Body of pancreas (tissue), 4 donors: Measurements from ENCODE around the gene C9orf43. TPM values are rescaled to one million over a fixed set of nuclear protein-coding genes. Genes with fewer than 3 reads are reported as not detected.

ENCODE experiments used
- ATAC-seq: fragments of 150-250 bp; one replicate; pipeline ENCODE4 v1.9.1; 2016
- DNase-seq, 4 donors: peaks; one replicate each; pipeline ENCODE4 v3.0.0-alpha.2; 2019
- H3K27ac ChIP-seq, 4 donors: fragments of 200-600 bp; sonication (generic); 1 replicate in 3 of 4; 2 replicates in 1 of 4; pipeline versions ENCODE4 v1.5.1 to v1.6.1; 2016 to 2019; ENCODE audit warnings: mild to moderate bottlenecking in 1 of 4, mixed read lengths in 1 of 4, moderate library complexity in 1 of 4
- H3K27me3 ChIP-seq, 2 donors: fragments of 200-600 bp; sonication (generic); one replicate each; pipeline ENCODE4 v1.6.0; 2016; ENCODE audit warnings: mild to moderate bottlenecking in 1 of 2
- H3K36me3 ChIP-seq, 2 donors: fragments of 200-600 bp; sonication (generic); replicated peaks in 1 of 2; 2 replicates each; pipeline ENCODE4 v1.5.1; 2016; ENCODE audit warnings: low read depth in 2 of 2; ENCODE audit not compliant: insufficient read depth in 1 of 2
- H3K4me1 ChIP-seq: fragments of 200-600 bp; sonication (generic); one replicate; pipeline ENCODE4 v1.6.0; 2016
- H3K4me3 ChIP-seq, 2 donors: fragments of 200-600 bp; sonication (generic); 1 replicate in 1 of 2; 2 replicates in 1 of 2; pipeline ENCODE4 v1.5.1; 2016 to 2019
- H3K9me3 ChIP-seq, 3 donors: fragments of 200-600 bp; sonication (generic); 1 replicate in 2 of 3; 2 replicates in 1 of 3; pipeline ENCODE4 v1.5.1; 2016
- CTCF ChIP-seq, 7 experiments: fragments of 450-650 bp in 4 of 7; fragments of 200-600 bp in 3 of 7; sonication (generic) in 3 of 7; IDR thresholded peaks; one replicate each; pipeline ENCODE4 v1.5.1; 2016 to 2019; ENCODE audit warnings: antibody characterized with exemption in 7 of 7
- POLR2A ChIP-seq, 3 donors: fragments of 450-650 bp; IDR thresholded peaks; one replicate each; pipeline ENCODE4 v1.6.1; 2016; ENCODE audit warnings: antibody characterized with exemption in 3 of 3, mild to moderate bottlenecking in 2 of 3
- WGBS, 2 donors: methylation state at CpG; one replicate each; pipeline ENCODE4 v1.1.5; 2017; 5-methylcytosine and 5-hydroxymethylcytosine counted together
- intact Hi-C: fragments of 100-400 bp; cut with DNase I; formaldehyde crosslinking; loops from one replicate; pipeline ENCODE4 v1.15.1; 2023
- total RNA-seq, 2 donors: library from RNA; depleted of rRNA; stranded (reverse); fragments of >200 nt; gene quantifications; one replicate each; pipeline ENCODE4 v1.1.0, GENCODE V29; 2016

Gene C9orf43
- total RNA-seq, 2 donors from 2014 or later, result 1.6 TPM; not detected in 1

GRCh38 chr9:113368348-113368981 is 42.1 kb upstream of the C9orf43 start:
- intact Hi-C loops, result no loop called here
- H3K27ac ChIP-seq, result peak overlapping the region in 3 of 4 donors; percentile 30 to 99 (median 55)
- TF ChIP-seq POLR2A (IDR thresholded peaks at IDR 0.05) (no peak), CTCF (IDR thresholded peaks at IDR 0.05) (no peak)
- 83 to 85% methylated on average over 4 to 5 of the region's 5 CpGs for WGBS, 2 donors
- no peak for ATAC-seq
- no peaks in the 10 kb centered on the region for H3K36me3 ChIP-seq
- no peaks in the 10 kb centered on the region for H3K27me3 ChIP-seq
- no peak for DNase-seq
- no peaks in the 10 kb centered on the region for H3K9me3 ChIP-seq
- no peak overlapping the region for H3K4me3 ChIP-seq
- H3K4me1 ChIP-seq, result peaks cover 50% of the 10 kb centered on the region

DNA sequence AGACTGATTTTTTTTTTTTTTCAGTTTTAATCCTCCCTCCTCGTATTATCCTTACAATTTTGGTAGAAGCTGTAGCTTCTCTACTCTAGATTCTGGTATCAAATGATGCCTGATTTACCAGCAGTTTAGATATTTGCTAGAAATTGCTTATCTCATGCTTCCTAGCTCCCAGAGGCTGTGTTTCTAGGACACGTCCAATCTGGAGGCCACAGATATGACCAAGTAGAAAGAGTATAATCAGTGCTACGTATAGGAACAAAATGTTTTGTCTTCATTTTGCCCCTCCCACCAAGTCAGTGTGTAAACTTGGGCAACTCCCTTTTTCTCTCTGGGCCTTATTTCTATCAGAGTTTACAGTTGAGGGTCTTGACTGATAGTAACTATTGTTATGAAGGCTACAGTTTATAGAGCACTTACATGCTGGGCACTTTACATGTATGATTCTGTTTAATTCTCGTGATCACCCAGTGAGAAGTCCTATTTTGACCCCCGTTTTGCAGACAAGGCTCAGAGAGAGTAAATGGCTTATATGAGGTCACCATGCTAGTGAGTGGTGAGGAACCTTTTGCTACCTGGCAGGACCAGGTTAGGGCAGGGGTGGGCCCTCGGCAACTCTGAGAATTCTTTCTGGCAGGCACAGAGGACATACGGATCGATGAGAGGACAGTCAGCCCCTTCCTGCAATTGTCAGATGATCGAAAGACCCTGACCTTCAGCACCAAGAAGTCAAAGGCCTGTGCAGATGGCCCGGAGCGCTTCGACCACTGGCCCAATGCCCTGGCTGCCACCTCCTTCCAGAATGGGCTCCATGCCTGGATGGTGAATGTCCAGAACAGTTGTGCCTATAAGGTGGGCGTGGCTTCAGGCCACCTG is 41.3 kb upstream of the C9orf43 start:
- H3K27me3 ChIP-seq, result no peaks in the 10 kb centered on the region
- peak; percentile 78 to 92 (median 90) for DNase-seq
- peaks cover 57% of the 10 kb centered on the region for H3K4me1 ChIP-seq
- TF ChIP-seq POLR2A (IDR thresholded peaks at IDR 0.05), result no peak
- no peak for TF ChIP-seq CTCF (IDR thresholded peaks at IDR 0.05)
- no peak overlapping the region for H3K4me3 ChIP-seq
- peak overlapping the region; percentile 12 to 99 (median 56) for H3K27ac ChIP-seq
- peak; percentile 84 for ATAC-seq
- 46 to 53% methylated on average over 9 to 13 of the region's 13 CpGs for WGBS, 2 donors
- intact Hi-C loops, result no loop called here
- no peaks in the 10 kb centered on the region for H3K9me3 ChIP-seq
- H3K36me3 ChIP-seq, result peaks cover 0 to 3% of the 10 kb centered on the region in 2 donors

- no peak for ATAC-seq
- no peak overlapping the region for H3K4me3 ChIP-seq
These were observed 40.7 kb upstream of the C9orf43 start for GRCh38 chr9:113369855-113370140.

GRCh38 chr9:113370806-113371325 is 39.7 kb upstream of the C9orf43 start:
- intact Hi-C loops, result loop anchor here (5.0 kb wide), 1 partner anchor 36 kb away; no protein-coding TSS in a partner anchor
- 34 to 40% methylated on average over 6 to 8 of the region's 8 CpGs for WGBS, 2 donors
- Histone ChIP-seq H3K4me1 (peaks cover 72% of the 10 kb centered on the region), H3K9me3 (no peaks in the 10 kb centered on the region), H3K36me3 (peaks cover 0 to 6% of the 10 kb centered on the region in 2 donors), H3K27me3 (no peaks in the 10 kb centered on the region), H3K4me3 (no peak overlapping the region), H3K27ac (peak overlapping the region in 3 of 4 donors; percentile 49 to 99 (median 56))
- ATAC-seq, result no peak
- TF ChIP-seq POLR2A (IDR thresholded peaks at IDR 0.05) (no peak), CTCF (IDR thresholded peaks at IDR 0.05) (no peak)
- DNase-seq, result peak; percentile 48 to 69 (median 62)

More at GRCh38 chr9:113369855-113370140, 40.7 kb upstream of the C9orf43 start:
- TF ChIP-seq POLR2A (IDR thresholded peaks at IDR 0.05) (no peak), CTCF (IDR thresholded peaks at IDR 0.05) (no peak)
- no peaks in the 10 kb centered on the region for H3K27me3 ChIP-seq
- 47 to 75% methylated on average over 9 to 11 of the region's 11 CpGs for WGBS, 2 donors
- DNase-seq, result no peak
- H3K27ac ChIP-seq, result peak overlapping the region; percentile 12 to 99 (median 56)
- no peaks in the 10 kb centered on the region for H3K9me3 ChIP-seq
- peaks cover 0 to 6% of the 10 kb centered on the region in 2 donors for H3K36me3 ChIP-seq
- peaks cover 63% of the 10 kb centered on the region for H3K4me1 ChIP-seq
- intact Hi-C loops, result loop anchor here (5.0 kb wide), 1 partner anchor 38 kb away; no protein-coding TSS in a partner anchor
